Astrocyte of the cerebellum (primary cell): ENCODE measurements around the gene INS.
"Not testable (repeated sequence)": the region's sequence is repeated elsewhere in the genome, so short reads cannot be mapped to it uniquely, and the experiment has no call there.

Experiments used
- DNase-seq: peaks from one replicate; pipeline ENCODE4 v3.0.0-alpha.2; 2011; ENCODE audit warnings: low read depth
- H3K4me3 ChIP-seq: 2 replicates; pipeline ENCODE4 v1.5.1; 2011; ENCODE audit warnings: mild to moderate bottlenecking, low read depth, low read length, moderate library complexity
- CTCF ChIP-seq: IDR thresholded peaks from 2 replicates; pipeline ENCODE4 v1.5.1; 2012; ENCODE audit warnings: low read length, low read depth, moderate library complexity, mild to moderate bottlenecking; ENCODE audit errors: missing control alignments
- in situ Hi-C: cut with HindIII; loops from 2 replicates; pipeline ENCODE4 v1.10.0; 2017; ENCODE audit warnings: low sequenced_read_pairs

Gene INS

DNA sequence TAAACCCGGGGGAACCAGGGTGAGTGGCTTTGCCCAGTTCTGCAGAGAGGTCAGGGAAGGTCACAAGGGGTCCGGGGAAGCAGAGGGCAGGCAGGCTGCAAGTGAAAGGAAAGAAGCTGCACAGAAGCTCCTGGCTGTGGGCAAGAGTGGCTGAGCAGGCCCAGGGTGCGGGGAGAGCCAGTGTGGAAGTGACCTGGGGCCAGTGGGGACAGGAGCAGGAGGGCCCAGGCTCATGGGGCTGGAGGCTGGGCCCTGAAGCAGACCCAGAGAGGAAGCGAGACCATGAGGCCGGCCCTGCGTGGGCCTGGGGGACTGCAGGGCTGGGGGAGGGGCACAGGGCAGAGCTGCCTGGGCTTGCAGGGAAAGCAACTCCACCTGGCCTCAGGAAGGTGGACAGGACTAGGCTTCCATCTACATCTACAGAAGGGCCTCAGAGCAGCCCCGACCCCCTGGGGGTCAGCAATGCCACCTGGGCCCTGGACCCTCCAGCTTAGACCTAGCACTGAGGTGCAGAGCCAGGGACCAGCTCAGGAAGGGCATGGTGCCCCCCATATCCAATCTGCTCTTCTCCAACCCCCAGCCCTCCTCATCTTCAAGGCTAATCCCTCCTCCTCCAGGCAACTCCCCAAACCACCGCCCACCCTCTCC is 33.4 kb downstream of the INS start:
- H3K4me3 ChIP-seq = no peak overlapping the region
- DNase-seq = no peak
- TF ChIP-seq CTCF = no peak
- in situ Hi-C loops = no loop called here

DNA sequence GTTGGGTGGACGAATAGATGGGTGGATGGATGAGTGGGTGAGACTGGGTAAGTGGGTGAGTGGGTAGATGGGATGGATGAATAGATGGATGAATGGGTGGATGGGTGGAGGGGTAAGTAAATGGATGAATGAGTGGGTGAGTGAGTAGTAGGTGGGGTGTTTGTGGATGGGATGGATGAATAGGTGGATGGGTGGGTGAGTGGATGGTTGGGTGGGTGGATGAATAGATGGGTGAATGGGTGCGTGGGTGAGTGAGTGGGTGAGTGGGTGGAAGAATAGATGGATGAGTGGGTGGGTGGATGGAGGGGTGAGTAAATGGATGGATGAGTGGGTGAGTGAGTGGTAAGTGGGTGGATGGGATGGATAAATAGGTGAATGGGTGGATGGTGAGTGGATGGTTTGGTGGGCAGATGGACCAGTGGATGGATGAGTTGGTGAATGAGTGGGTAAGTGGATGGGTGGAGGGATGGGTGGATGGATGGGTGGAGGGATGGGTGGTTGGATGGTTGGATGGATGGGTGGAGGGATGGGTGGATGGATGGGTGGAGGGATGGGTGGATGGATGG is 34.4 kb downstream of the INS start:
- H3K4me3 ChIP-seq = no peak overlapping the region
- in situ Hi-C loops = no loop called here
- no peak for TF ChIP-seq CTCF
- no peak for DNase-seq

DNA sequence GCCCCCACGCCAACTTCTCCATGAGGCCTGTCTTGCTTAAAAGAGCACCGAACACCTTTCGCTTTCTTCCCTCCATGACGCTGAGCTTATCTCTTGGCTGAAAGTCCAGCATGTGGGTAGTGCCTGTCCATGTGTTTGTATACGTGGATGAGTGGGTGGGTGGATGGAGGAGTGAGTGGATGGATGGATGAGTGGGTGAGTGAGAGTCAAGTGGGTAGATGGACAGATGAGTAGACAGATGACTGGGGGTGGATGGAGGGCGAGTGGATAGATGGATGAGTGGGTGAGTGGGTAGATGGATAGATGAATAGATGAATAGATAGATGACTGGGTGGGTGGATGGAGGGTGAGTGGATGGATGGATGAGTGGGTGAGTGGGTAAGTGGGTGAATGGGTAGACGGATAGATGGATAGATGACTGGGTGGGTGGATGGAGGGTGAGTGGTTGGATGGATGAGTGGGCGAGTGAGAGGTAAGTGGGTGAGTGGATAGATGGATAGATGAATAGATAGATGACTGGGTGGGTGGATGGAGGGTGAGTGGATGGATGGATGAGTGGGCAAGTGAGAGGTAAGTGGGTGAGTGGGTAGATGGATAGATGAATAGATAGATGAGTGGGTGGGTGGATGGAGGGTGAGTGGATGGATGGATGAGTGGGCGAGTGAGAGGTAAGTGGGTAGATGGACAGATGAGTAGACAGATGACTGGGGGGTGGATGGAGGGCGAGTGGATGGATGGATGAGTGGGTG is 36.1 kb downstream of the INS start:
- in situ Hi-C loops, H3K4me3 ChIP-seq, DNase-seq: not testable (repeated sequence)

DNA sequence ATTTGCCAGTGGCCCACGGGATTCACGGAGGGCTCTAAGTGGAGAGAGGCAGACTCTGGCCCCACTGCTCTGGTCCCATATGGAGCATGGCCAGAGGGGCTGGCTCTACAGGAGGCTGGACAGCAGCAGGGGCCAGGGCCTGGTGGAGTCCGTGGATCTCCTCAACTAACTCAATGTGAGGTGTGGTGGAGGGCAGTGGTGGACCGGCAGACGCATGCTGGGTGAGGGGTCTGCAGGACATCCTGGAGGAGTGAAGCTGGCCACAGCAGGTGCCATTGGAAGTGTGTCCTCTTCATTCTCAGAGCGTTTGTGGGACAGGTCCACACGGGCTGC is 37.4 kb downstream of the INS start:
- in situ Hi-C loops = no loop called here
- TF ChIP-seq CTCF = no peak
- H3K4me3 ChIP-seq = no peak overlapping the region
- DNase-seq = no peak

GRCh38 chr11:2122907-2123627 is 37.9 kb downstream of the INS start:
- H3K4me3 ChIP-seq = no peak overlapping the region
- no peak for TF ChIP-seq CTCF
- in situ Hi-C loops = no loop called here
- DNase-seq = no peak

GRCh38 chr11:2122222-2122906 is 38.6 kb downstream of the INS start:
- H3K4me3 ChIP-seq = no peak overlapping the region
- TF ChIP-seq CTCF = no peak
- in situ Hi-C loops = no loop called here
- peak; percentile 62 for DNase-seq
